D721Med (cell line): Measurements from ENCODE around the gene SHD.
"Not testable (repeated sequence)": the region's sequence is repeated elsewhere in the genome, so short reads cannot be mapped to it uniquely, and the experiment has no call there.

ENCODE experiments used
- DNase-seq: peaks from one replicate; pipeline ENCODE4 v3.0.0; 2011; ENCODE audit warnings: low spot score; ENCODE audit not compliant: insufficient read length
- FAIRE-seq: peaks from 2 replicates; lab custom pipeline; 2011; peaks lifted over from hg19 to GRCh38; lab: Jason Lieb, UNC
- TF ChIP-seq, protein P1 (sequence below): IDR thresholded peaks from 2 replicates; pipeline ENCODE4 v1.5.1; 2012; ENCODE audit warnings: mild to moderate bottlenecking, control low read depth; ENCODE audit not compliant: insufficient read depth; ENCODE audit errors: missing control alignments

Gene SHD

DNA sequence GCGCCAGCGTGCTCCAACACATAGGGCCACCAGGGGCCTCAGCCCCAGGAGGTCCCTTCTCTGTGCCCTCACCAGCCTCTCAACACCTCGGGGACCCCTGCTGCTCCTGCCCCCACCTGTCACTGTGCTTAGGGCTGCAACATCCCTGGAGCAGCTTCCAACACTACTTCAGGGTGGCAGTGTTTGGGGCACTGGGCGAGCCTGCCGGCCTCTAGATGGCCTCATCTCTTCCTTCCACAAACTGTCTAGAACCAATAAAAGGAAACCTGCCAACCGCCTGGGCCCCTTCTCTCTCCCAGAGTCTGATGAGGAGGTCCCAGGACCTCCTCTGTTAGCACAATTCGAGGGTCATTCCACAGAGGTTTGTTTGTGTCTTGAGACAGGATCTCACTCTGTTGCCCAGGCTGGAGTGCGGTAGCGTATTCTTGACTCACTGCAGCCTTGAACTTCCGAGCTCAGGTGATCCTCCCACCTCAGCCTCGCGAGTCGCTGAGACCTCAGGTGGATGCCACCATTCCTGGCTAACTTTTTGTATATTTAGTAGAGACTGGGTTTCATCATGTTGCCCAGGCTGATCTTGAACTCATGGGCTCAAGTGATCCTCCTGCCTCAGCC lies 10.1 kb upstream of the SHD start:
- TF ChIP-seq, protein P1, sequence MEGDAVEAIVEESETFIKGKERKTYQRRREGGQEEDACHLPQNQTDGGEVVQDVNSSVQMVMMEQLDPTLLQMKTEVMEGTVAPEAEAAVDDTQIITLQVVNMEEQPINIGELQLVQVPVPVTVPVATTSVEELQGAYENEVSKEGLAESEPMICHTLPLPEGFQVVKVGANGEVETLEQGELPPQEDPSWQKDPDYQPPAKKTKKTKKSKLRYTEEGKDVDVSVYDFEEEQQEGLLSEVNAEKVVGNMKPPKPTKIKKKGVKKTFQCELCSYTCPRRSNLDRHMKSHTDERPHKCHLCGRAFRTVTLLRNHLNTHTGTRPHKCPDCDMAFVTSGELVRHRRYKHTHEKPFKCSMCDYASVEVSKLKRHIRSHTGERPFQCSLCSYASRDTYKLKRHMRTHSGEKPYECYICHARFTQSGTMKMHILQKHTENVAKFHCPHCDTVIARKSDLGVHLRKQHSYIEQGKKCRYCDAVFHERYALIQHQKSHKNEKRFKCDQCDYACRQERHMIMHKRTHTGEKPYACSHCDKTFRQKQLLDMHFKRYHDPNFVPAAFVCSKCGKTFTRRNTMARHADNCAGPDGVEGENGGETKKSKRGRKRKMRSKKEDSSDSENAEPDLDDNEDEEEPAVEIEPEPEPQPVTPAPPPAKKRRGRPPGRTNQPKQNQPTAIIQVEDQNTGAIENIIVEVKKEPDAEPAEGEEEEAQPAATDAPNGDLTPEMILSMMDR, result no peak
- DNase-seq (no peak), FAIRE-seq (no peak)

DNA sequence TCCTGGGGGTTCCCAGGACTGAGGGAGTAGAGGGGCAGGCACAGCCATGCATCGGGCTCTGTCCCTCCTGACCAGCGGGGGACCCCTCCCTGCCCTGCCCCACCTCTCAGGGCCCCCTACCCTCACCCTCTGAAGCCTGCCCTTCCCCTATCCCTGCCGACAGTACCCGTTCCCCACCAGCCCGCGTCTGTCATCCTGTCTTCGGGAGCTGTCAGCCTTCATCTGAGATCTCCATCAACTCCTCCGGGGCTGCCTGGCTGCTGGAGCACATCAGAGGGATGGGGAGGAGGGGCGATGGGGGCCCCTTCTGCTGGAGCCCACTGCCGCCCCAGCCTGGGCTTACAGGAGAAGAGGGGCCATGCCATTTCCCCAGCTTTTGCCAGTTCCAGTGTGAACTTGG lies 6.2 kb upstream of the SHD start:
- FAIRE-seq, result no peak

DNA sequence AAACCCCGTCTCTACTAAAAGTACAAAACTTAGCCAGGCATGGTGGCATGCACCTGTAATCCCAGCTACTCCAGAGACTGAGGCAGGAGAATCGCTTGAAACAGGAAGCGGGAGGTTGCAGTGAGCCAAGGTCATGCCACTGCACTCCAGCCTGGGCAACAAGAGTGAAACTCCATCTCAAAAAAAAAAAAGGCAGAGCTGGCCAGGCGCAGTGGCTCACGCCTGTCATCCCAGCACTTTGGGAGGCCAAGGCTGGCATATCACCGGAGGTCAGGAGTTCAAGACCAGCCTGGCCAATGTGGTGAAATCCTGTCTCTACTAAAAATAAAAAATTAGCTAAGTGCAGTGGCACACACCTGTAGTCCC lies 4.8 kb upstream of the SHD start:
- FAIRE-seq, DNase-seq: not testable (repeated sequence)

More for the DNA sequence above, 6.2 kb upstream of the SHD start:
- no peak for DNase-seq
- TF ChIP-seq, protein P1, result no peak

DNA sequence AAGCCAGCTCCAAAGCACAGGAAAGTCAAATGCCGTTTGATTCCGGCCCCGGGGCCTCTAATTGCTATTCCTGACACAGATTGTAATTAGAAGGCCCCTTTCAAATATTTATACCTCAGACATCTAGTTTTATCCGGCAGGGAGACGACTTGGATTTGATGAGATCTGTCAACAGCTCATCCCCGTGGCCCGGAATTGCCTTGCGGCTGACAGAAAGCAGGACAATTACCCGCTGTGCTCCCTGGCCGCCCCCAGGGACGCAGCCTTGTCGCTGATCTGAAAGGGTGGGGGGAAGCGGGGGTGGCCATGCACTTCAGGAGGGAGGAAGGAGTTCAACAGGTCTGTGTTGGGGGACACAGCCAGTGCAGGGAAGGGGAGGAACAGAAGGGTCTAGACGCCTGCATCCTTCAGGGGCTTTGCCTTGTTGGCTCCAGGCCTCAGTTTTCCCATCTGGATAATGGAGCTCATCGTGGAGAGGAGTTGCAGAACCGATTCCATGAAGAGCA lies 1.8 kb upstream of the SHD start:
- TF ChIP-seq, protein P1, result no peak
- FAIRE-seq (no peak), DNase-seq (no peak)

DNA sequence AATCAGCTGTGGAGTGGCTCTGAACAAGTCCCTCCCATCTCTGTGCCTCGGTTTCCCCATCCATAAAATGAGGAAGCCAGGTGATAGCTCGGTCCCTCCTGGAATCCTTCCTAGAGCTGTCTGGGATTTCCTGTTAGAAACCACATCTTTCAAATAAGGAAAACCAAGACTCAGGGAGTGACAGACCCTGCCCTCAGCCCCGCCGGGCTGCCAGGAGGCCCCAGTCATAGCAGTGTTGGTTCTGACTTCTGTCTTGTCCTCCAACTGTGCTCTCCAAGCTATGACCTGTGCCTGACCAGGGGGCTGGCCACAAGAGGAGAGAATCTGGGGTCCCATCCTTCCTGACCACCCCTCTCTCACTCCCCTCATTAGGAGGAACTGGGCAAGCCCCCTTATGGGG lies 1.1 kb upstream of the SHD start:
- TF ChIP-seq, protein P1, result no peak
- no peak for DNase-seq
- FAIRE-seq, result no peak

DNA sequence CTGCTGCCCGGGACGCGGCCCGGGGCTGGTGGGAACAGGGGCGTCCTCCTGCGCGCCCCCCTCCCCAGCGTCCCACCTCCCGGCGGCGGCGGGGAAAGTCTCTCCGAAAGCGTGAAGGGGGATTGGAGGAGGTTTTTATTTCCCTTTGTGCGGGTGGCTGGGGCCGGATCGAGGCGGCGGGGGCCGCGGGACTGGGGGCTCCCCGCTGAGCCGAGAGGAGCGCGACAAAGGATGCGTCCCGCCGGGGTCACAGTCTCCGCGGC lies 132 bp downstream of the SHD start:
- TF ChIP-seq, protein P1, result no peak
- DNase-seq, result no peak
- no peak for FAIRE-seq

DNA sequence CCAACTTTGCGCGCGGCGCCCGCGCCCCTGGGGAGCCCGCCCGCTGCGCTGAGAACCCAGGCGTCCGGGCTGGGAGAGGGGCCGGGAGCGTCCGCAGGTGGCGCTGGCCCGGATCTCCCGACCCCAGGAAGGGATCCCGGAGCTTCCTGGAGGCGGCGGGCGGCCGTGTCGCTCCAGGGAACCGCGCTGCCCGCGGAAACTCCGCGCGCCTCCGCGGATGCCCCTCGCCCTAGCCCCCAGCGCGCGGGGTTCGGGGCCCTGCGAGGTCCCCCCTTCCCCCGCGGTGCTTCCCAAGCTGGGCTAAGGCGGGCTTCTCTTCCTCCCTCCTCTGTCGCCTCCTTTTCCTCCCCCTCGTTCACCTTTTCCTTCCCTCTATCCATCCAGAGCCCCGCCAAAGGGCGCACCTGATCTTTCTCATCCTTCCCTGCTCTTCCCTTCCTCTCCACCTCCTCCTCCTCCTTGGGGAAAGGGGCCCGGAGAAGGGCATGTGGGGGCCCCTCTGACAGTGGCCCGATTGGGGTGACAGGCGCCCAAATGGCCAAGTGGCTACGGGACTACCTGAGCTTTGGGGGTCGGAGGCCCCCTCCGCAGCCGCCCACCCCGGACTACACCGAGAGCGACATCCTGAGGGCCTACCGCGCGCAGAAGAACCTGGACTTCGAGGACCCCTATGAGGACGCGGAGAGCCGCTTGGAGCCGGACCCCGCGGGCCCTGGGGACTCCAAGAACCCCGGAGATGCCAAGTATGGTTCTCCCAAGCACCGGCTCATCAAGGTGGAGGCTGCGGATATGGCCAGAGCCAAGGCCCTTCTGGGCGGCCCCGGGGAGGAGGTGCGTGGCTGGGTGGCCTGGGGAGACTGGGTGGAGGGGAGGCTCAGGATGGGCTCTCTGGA lies 710 bp downstream of the SHD start:
- DNase-seq (no peak), FAIRE-seq (no peak)
- TF ChIP-seq, protein P1, result no peak
